GM18951 (cell line): ENCODE results near the gene GNMT.
"Not testable (repeated sequence)": the region's sequence is repeated elsewhere in the genome, so short reads cannot be mapped to it uniquely, and the experiment has no call there.

Experiments
- POLR2A ChIP-seq: IDR thresholded peaks from 4 replicates; pipeline ENCODE4 v1.6.1; 2011; ENCODE audit warnings: mild to moderate bottlenecking; ENCODE audit not compliant: insufficient read length, insufficient read depth; ENCODE audit errors: extremely low read depth
- in situ Hi-C: fragments of 300-500 bp; cut with MboI; formaldehyde crosslinking; loops from one replicate; pipeline ENCODE4 v1.12.0; 2022; ENCODE audit warnings: low sequenced_read_pairs, mixed read lengths, inconsistent platforms; ENCODE audit not compliant: unreplicated experiment

The GNMT gene

GRCh38 chr6:42996513-42996912 is 36.0 kb downstream of the GNMT start:
- in situ Hi-C loops = no loop called here
- no peak for TF ChIP-seq POLR2A

DNA sequence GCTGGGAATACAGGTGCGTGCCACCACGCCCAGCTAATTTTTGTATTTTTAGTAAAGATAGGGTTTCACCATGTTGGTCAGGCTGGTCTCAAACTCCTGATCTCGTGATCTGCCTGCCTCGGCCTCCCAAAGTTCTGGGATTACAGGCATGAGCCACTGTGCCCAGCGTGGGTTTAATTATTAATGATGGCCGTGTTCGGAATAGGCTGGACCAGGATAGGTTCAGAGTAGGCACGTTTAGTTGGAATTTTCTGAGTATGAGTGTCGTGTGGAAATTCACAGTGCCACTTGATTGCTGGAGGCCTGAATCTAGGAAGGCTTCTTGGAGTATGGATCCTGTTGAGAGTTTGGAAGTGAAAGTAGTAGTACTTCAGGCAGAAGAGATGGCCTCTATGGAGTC is 37.7 kb downstream of the GNMT start:
- in situ Hi-C loops = not testable (repeated sequence)

DNA sequence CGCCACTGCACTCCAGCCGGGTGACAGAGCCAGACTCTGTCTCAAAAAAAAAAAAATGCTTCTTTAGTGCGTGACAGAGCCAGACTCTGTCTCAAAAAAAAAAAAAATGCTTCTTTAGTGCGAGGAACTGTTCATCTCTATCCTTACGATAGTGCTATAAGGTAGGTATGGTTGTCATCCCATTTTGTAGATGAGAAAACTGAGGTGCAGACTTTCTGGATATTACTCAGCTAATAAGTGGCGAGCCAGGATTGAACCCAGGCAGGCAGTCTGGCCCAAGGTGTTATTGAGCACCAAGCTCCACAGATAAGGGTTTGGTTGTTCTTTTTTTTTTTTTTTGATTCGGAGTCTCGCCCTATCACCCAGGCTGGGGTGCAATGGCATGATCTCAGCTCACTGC is 41.3 kb downstream of the GNMT start:
- in situ Hi-C loops = no loop called here
- TF ChIP-seq POLR2A = no peak

- in situ Hi-C loops = no loop called here
- no peak for TF ChIP-seq POLR2A
Observed at GRCh38 chr6:43005844-43006243, 45.3 kb downstream of the GNMT start.

- TF ChIP-seq POLR2A = no peak
- in situ Hi-C loops = no loop called here
Observed at GRCh38 chr6:43006251-43006650, 45.7 kb downstream of the GNMT start.

DNA sequence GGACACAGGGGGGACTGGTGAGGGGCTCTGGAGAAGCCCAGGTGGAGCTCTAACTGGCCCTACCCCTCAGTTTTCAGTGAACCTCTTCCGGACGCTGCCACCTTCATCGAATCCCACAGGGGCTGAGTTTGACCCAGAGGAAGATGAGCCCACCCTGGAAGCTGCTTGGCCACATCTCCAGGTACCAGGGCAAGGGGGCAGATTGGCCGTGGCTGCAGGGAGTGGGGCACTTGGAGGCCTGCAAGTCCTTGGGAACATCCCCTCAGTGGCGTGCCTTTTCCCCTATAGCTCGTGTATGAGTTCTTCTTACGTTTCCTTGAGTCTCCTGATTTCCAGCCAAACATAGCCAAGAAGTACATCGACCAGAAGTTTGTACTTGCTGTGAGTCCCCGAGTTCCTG is 46.6 kb downstream of the GNMT start:
- in situ Hi-C loops = no loop called here
- no peak for TF ChIP-seq POLR2A

DNA sequence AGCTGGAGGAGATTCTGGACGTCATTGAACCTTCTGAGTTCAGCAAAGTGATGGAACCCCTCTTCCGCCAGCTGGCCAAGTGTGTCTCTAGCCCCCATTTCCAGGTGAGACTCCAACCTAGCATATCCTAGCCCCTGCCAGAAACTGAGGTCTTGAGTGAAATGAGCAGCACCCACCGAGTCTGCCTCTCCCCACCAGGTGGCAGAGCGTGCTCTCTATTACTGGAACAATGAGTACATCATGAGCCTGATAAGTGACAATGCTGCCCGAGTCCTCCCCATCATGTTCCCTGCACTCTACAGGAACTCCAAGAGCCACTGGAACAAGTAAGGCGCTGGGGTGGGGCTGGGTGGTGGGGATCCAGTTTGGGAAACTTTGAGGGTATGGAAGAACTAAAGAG is 48.6 kb downstream of the GNMT start:
- in situ Hi-C loops = no loop called here

DNA sequence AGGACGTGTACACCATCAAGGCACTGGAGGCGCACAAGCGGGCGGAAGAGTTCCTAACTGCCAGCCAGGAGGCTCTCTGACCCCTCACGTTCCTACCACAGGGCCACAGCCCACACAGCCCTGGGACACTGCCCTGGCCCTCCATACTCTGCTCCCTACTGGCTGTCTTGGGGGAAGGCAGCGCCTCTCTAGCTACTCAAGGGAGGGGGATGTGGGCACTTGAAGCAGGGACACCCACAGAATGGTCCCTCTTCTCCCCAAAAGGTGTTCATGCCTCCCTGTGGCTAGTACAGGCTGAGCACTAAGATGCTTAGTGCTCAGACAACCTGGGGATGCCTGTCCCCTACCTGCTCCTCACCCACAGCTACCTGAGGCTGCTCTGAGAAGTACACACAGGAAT is 50.7 kb downstream of the GNMT start:
- in situ Hi-C loops = no loop called here
- TF ChIP-seq POLR2A = no peak

More for the DNA sequence above, 48.6 kb downstream of the GNMT start:
- no peak for TF ChIP-seq POLR2A

GRCh38 chr6:43012364-43012763 is 51.8 kb downstream of the GNMT start:
- in situ Hi-C loops = no loop called here
- no peak for TF ChIP-seq POLR2A

- in situ Hi-C loops = no loop called here
Observed at GRCh38 chr6:43013097-43013842, 52.7 kb downstream of the GNMT start.

More at GRCh38 chr6:43013097-43013842, 52.7 kb downstream of the GNMT start:
- no peak for TF ChIP-seq POLR2A
